PC-3 (cell line): Measurements from ENCODE around the gene MCL1.
"Not testable (repeated sequence)": the region's sequence is repeated elsewhere in the genome, so short reads cannot be mapped to it uniquely, and the experiment has no call there.

ENCODE experiments used
- CTCF ChIP-seq: fragments of 300-600 bp; sonication (generic); conservative IDR thresholded peaks from 2 replicates; pipeline ENCODE4 v1.5.1; 2017; ENCODE audit warnings: antibody characterized with exemption, low read depth, mild to moderate bottlenecking, low read length
- EZH2 ChIP-seq: fragments of 300-600 bp; sonication (generic); IDR thresholded peaks from one replicate; pipeline ENCODE4 v1.6.1; 2017; ENCODE audit warnings: antibody characterized with exemption, mild to moderate bottlenecking, low read length; ENCODE audit not compliant: unreplicated experiment

- not testable (repeated sequence) for TF ChIP-seq EZH2, CTCF
Observed at GRCh38 chr1:150605451-150605731, 26.0 kb upstream of the MCL1 start.
